ENCODE data around the gene GRID1.
"Not testable (repeated sequence)": the region's sequence is repeated elsewhere in the genome, so short reads cannot be mapped to it uniquely, and the experiment has no call there.

The GRID1 gene

DNA sequence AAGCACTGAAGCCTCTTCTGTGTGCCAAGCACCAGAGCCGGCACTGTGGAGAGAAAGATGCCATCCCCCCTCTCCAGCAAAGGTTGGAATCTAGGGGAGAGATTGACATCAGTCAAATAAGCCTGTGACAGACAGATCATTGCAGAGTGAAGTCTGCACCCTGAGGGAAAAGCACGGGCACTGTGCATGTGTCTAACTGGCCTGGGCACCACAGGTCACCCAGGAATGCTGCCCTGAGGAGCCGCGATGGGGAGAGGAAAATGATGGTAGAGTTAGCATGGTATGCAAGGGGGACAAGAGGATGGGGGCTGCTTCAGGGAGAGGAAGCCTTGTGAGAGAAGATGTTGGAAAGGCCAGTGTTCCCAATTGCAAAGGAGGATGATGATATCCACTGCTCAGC, 261.0 kb downstream of the GRID1 start:
- no peak for DNase-seq (ENCODE audit: low read depth)

DNA sequence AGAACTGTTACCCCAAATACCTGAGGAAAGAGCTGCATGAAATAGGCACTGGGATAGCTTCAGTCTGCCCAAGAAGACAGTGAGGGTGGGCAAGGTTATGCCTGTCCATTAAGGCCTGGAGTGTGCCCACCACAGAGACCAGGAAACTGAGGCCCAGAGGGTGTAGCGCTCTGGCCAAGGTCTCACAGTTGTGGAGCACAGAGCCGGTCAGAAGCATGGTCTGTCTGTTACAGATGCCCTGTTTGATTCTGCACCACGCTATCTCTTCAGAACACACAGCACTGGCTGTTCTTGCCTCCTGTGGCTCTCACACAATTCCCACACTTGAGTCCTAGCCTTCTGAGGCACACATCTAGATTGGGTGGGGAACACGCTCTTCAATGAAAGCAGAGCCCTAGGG, 261.4 kb downstream of the GRID1 start:
- DNase-seq (ENCODE audit: low read depth) = no peak

DNA sequence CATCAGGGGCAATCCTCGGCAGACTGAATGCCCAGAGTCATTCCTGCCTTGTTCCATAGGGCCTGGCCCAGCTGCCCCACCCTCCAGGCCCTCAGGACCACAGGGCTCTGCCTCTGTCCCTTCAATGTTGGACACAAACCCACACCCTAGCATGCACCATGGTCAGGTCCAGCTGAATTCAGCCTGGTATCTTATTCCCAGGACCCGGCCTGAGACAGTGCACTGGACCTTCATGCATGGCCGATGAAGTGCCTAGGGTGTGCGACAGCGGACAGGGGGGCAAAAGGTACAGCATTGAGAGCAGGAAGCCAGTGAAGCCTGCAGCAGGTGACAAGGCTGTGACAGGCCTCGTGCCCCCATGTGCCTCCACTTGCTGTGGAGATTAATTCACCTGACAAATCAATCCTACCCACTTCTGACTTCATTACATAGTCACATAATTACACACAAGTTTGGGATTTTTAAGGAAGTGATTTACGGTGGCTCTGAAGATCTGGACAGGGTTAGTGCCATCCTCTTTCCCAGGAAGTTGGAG, 261.9 kb downstream of the GRID1 start:
- DNase-seq (ENCODE audit: low read depth) = no peak

DNA sequence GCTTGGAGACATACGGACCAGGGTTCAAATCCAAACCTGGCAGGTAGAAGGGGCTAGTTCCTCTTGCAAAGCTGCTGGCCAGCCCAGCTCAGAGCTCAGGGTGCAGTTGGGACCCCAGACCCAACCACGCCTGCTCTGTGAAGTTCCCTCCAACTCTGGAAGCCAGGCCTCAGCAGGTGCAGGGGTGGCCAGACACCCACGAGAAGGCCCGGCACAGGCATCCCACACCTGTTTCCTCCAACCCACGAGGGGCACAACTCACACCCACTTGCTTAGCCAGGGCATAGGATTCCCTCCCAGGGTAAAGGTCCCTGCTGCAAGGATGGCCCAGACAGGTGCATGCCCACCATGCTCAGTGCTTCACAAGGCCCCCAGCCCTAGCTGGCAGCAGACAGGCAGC, 262.4 kb downstream of the GRID1 start:
- DNase-seq (ENCODE audit: low read depth) = no peak

GRCh38 chr10:86103391-86104101, 263.0 kb downstream of the GRID1 start:
- no peak for DNase-seq (ENCODE audit: low read depth)

GRCh38 chr10:86102451-86102850, 264.1 kb downstream of the GRID1 start:
- no peak for DNase-seq (ENCODE audit: low read depth)

- no peak for DNase-seq (ENCODE audit: low read depth)
Observed at GRCh38 chr10:86102031-86102430, 264.6 kb downstream of the GRID1 start.

DNA sequence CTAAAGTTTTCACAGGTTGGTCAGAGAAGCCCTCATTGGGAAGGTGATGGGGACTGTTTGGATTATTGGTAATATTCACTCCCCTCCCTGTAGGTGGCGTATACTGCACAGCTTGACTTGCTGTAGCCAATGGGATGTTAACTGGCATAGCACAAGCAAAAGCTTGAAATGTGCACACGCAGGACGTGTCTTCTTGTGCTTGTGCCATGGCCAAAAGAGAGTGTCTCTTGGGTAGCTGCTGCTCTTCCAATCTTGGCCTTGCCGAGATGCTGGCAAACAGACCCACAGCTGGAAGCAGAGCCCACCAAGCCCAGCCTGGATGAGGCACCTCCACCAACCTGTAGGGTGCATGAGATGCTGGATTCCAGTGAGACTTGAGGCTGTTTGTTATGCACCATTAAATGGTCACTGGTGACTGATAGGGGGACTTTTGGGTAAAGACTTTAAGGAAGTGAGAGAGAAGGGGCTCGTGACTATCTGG, 266.0 kb downstream of the GRID1 start:
- DNase-seq (ENCODE audit: low read depth) = no peak

- no peak for DNase-seq (ENCODE audit: low read depth)
Observed at GRCh38 chr10:86099542-86100334, 266.9 kb downstream of the GRID1 start.

DNA sequence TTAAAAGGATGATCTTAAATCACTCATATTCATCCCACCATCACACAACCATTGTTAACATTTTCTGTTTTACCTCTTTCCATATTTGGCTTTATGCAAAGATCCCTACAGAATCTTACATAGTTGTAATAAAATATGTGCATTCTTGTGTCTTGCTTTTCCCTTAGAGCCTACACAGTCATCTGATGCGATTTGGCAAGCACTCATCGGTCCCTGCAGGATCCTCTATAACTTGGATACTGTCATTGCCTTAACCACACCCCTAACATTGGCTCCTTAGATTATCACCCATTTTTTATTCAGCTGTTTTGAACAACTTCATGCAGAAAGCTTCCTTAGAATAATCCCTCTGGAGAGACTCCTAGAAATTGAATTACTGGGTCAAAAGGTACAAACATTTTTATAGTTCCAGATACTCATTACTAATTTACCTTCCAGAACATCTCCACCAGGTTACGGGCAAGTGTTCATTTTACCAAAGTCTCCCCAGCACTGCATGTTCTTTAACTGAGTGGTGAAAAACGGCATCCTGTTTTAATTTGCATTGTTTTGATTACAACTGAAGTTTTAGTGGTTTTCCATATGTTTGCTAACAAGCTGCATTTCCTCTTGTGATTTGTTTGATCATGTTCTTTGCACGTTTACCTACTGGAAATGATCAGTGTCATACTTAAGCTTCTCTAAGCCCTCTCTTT, 268.3 kb downstream of the GRID1 start:
- DNase-seq (ENCODE audit: low read depth) = no peak

- DNase-seq (ENCODE audit: low read depth) = not testable (repeated sequence)
Observed at GRCh38 chr10:86095061-86095460, 271.5 kb downstream of the GRID1 start.

- DNase-seq (ENCODE audit: low read depth) = not testable (repeated sequence)
Observed at GRCh38 chr10:86092311-86092710, 274.3 kb downstream of the GRID1 start.

GRCh38 chr10:86091216-86091615, 275.4 kb downstream of the GRID1 start:
- no peak for DNase-seq (ENCODE audit: low read depth)

DNA sequence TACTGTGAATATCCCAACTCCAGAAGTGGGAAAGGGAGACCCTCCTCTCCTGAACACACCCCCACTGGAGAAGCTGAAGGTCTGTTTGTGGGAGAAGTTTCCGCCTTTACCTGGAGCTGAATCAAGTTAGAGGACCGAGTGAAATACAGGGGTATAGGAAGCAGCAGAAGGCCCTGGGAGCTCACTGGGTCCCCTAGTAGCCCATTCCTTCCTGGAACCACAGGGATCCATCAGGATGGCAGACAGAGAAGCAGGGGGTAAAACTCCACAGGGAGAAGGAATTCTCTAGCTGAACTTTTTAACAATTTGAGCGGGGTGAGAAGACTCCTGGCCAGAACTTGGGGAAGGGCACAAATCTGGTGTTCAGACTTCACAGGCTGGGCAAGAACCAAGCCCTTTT, 275.8 kb downstream of the GRID1 start:
- DNase-seq (ENCODE audit: low read depth) = no peak

DNA sequence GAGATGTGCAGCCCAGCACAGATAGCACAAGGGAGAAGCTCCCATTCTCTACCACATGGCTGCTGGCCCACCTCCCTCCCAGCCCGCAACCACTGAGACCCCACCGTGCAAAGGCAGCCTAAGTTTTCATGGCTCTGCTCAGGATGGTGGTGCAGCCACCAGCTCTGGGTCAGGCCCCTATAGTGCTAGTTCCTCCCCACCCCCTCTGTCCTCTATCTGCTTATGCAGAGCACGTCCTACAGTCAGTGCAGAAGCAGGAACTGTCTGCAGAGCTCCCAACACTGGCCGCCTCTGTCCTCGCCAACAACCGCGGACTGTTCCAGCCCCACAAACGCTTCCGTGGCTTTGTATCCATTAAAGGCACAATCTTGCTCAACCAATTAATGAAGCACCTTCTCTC, 278.9 kb downstream of the GRID1 start:
- no peak for DNase-seq (ENCODE audit: low read depth)

- no peak for DNase-seq (ENCODE audit: low read depth)
Observed at GRCh38 chr10:86086418-86086817, 280.2 kb downstream of the GRID1 start.

DNA sequence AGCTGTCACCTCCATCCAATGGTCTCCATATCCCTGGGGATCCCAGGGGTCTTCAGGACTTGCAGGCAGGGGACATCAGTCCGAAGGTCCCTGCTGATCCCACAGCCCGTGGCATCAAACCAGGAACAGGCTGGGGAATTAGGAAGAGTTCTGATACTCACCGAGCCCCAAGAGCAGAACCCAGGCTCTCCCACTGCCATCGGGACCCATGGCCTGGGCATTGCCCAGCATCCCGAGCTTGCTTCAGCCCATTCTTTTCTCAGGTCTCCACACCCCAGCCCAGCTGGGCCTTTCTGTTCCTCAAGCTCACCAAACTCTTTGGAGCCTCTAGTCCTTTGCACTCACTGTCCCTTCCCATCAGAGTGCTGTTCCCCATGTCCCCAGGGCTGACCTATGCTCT, 280.9 kb downstream of the GRID1 start:
- no peak for DNase-seq (ENCODE audit: low read depth)

- no peak for DNase-seq (ENCODE audit: low read depth)
Observed at GRCh38 chr10:86085136-86085535, 281.5 kb downstream of the GRID1 start.

DNA sequence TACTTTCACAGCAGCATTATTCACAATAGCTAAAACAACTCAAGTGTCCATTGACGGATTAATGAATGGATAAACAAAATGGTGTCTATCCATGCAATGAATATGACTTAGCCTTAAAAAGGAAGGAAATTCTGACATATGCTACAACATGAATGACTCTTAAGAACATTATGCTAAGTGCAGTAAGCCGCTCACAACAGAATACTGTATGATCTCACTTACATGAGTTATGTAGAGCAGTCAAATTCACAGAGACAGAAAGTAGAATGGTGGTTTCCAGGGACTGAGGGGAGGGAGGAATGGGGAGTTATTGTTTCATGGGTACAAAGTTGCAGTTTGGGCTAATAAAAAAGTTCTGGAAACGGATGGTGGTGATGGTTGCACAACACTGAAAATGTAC, 282.0 kb downstream of the GRID1 start:
- no peak for DNase-seq (ENCODE audit: low read depth)

GRCh38 chr10:86083664-86084175, 282.9 kb downstream of the GRID1 start:
- no peak for DNase-seq (ENCODE audit: low read depth)

DNA sequence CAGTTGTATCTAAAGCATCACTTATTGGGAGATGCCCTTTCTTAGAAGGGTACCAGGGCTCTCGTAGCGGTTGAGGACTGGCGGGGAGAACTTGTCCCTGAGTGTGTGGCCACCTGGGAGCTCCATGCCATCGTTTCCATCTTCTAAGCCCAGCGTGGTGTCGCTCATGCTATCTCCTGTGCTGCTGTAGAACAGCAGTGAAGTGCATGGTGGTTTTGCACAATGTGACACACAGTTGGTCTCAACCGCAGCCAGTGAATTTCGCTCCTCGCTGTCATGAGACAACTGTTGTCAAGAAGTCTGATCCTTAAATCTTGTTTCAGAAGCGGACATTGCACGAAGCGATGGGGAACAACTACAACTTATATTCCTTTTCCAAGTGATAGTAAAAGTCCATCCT, 283.4 kb downstream of the GRID1 start:
- DNase-seq (ENCODE audit: low read depth) = no peak

DNA sequence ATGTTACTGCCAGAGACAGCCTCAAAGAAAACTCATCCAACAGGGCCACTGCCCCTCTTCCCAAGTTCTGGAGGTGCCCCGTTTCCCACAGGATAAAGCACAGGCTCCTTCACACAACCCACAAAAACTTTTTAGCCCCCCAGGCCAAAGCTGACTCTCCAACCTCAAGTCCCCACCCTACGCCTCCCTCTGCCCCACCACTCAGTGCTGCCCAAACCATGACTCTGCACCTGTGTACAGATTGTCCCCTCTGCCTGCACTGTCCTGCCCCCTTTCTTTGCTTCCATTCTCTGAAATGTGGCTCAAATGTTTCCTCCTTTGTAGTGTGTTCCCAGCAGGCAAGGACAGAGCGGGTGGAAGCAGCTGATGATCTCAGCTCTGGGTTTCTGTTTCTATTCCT, 284.0 kb downstream of the GRID1 start:
- DNase-seq (ENCODE audit: low read depth) = no peak

Measured in HS-5 (cell line).